IMR-90 (cell line): ENCODE results near the gene LRFN2. TPM values are rescaled to one million over a fixed set of nuclear protein-coding genes. Genes with fewer than 3 reads are reported as not detected.

Experiments
- ATAC-seq: fragments of 200-7000 bp; cut with Tn5 transposase; 2 replicates; pipeline ENCODE4 v1.9.1; 2020; ENCODE audit warnings: low read depth, mild to moderate bottlenecking, moderate library complexity
- BruUV-seq: library from RNA; stranded (reverse); fragments of 400-500 nt; replicated peaks from 2 replicates; lab custom pipeline; 2021; lab: Mats Ljungman, UMichigan
- CTCF ChIA-PET: fragments of 300-600 bp; formaldehyde crosslinking; extraction: SDS; loops from one replicate; lab custom pipeline; 2021; ENCODE audit warnings: antibody characterized with exemption; lab: Yijun Ruan, JAX
- POLR2A ChIA-PET: fragments of 300-600 bp; sonication (Branson Sonifier 250); formaldehyde crosslinking; loops from one replicate; lab custom pipeline; 2022; ENCODE audit warnings: antibody characterized with exemption; ENCODE audit not compliant: unreplicated experiment; lab: Charles Lee
- DNase-seq: peaks from one replicate; pipeline ENCODE4 v3.0.0; 2013
- H2AFZ ChIP-seq: replicated peaks from 2 replicates; pipeline ENCODE3; 2013; ENCODE audit warnings: low read length, mild to moderate bottlenecking; ENCODE audit not compliant: poor library complexity
- H2AK5ac ChIP-seq: 2 replicates; pipeline ENCODE4 v1.6.1; 2013; ENCODE audit warnings: low read depth, low read length, inconsistent platforms
- H2AK9ac ChIP-seq: replicated peaks from 2 replicates; pipeline ENCODE3; 2013; ENCODE audit warnings: mild to moderate bottlenecking, low read depth, low read length, moderate library complexity; ENCODE audit not compliant: poor library complexity
- H2BK120ac ChIP-seq: 2 replicates; pipeline ENCODE4 v1.6.1; 2013; ENCODE audit warnings: low read depth, low read length, inconsistent platforms
- H2BK15ac ChIP-seq: 3 replicates; pipeline ENCODE4 v1.6.1; 2013; ENCODE audit warnings: low read depth, low read length, inconsistent platforms
- H2BK20ac ChIP-seq: 2 replicates; pipeline ENCODE4 v1.6.1; 2013; ENCODE audit warnings: low read depth, mild to moderate bottlenecking, inconsistent platforms, low read length, moderate library complexity
- H2BK5ac ChIP-seq: 2 replicates; pipeline ENCODE4 v1.6.1; 2013; ENCODE audit warnings: mild to moderate bottlenecking, low read depth, low read length, inconsistent platforms; ENCODE audit not compliant: poor library complexity, severe bottlenecking
- H3K14ac ChIP-seq: replicated peaks from 2 replicates; pipeline ENCODE4 v1.6.1; 2013; ENCODE audit warnings: low read depth, low read length, inconsistent platforms
- H3K18ac ChIP-seq: 2 replicates; pipeline ENCODE4 v1.6.1; 2013; ENCODE audit warnings: low read depth, low read length, control low read depth
- H3K23ac ChIP-seq: 2 replicates; pipeline ENCODE4 v1.6.1; 2013; ENCODE audit warnings: low read depth, low read length, inconsistent platforms
- H3K27ac ChIP-seq: 2 replicates; pipeline ENCODE4 v1.5.1; 2013; ENCODE audit warnings: mild to moderate bottlenecking, control low read depth, low read length; ENCODE audit not compliant: insufficient read depth
- H3K27me3 ChIP-seq: 2 replicates; pipeline ENCODE4 v1.6.1; 2013; ENCODE audit warnings: low read length; ENCODE audit not compliant: control insufficient read depth, insufficient read depth
- H3K36me3 ChIP-seq: 2 replicates; pipeline ENCODE4 v1.6.1; 2013; ENCODE audit warnings: low read length, mixed read lengths; ENCODE audit not compliant: control insufficient read depth, insufficient read depth
- H3K4ac ChIP-seq: 2 replicates; pipeline ENCODE4 v1.6.1; 2013; ENCODE audit warnings: low read depth, low read length, inconsistent platforms
- H3K4me1 ChIP-seq: 2 replicates; pipeline ENCODE4 v1.6.1; 2013; ENCODE audit warnings: low read length, mixed read lengths; ENCODE audit not compliant: control insufficient read depth, insufficient read depth
- H3K4me2 ChIP-seq: 2 replicates; pipeline ENCODE4 v1.6.1; 2013; ENCODE audit warnings: low read depth, mild to moderate bottlenecking, control low read depth, low read length, moderate library complexity
- H3K4me3 ChIP-seq: 2 replicates; pipeline ENCODE4 v1.5.1; 2013; ENCODE audit warnings: low read depth, mild to moderate bottlenecking, control low read depth, low read length, moderate library complexity; ENCODE audit not compliant: insufficient read depth
- H3K56ac ChIP-seq: 2 replicates; pipeline ENCODE4 v1.6.1; 2013; ENCODE audit warnings: low read length, inconsistent platforms; ENCODE audit not compliant: insufficient read depth; ENCODE audit errors: extremely low read depth
- H3K79me1 ChIP-seq, 2 experiments: 2 replicates each; pipeline ENCODE4 v1.6.1; 2013; ENCODE audit warnings: low read length in 2 of 2, inconsistent platforms in 1 of 2, low read depth in 1 of 2
- H3K9ac ChIP-seq: 2 replicates; pipeline ENCODE4 v1.6.1; 2013; ENCODE audit warnings: low read depth, low read length, control low read depth
- H3K9me1 ChIP-seq: 2 replicates; pipeline ENCODE4 v1.6.1; 2013; ENCODE audit warnings: low read length, inconsistent platforms; ENCODE audit not compliant: insufficient read depth
- H3K9me3 ChIP-seq: 2 replicates; pipeline ENCODE4 v1.6.1; 2013; ENCODE audit warnings: low read length; ENCODE audit not compliant: control insufficient read depth, insufficient read depth
- H4K20me1 ChIP-seq: 2 replicates; pipeline ENCODE4 v1.6.1; 2013; ENCODE audit warnings: low read length, inconsistent platforms; ENCODE audit not compliant: insufficient read depth
- H4K5ac ChIP-seq: 2 replicates; pipeline ENCODE4 v1.6.1; 2013; ENCODE audit warnings: mild to moderate bottlenecking, low read depth, low read length, control low read depth
- H4K8ac ChIP-seq, 2 experiments: 2 replicates each; pipeline ENCODE4 v1.6.1; 2013; ENCODE audit warnings: low read depth in 2 of 2, low read length in 2 of 2, control low read depth in 1 of 2, inconsistent platforms in 1 of 2
- H4K91ac ChIP-seq: 2 replicates; pipeline ENCODE4 v1.6.1; 2013; ENCODE audit warnings: low read depth, low read length, inconsistent platforms; ENCODE audit not compliant: insufficient read depth
- BHLHE40 ChIP-seq: fragments of 150-350 bp; IDR thresholded peaks from 2 replicates; pipeline ENCODE4 v1.6.1; 2016; ENCODE audit warnings: mild to moderate bottlenecking, low read depth, low read length
- MAFK ChIP-seq: IDR thresholded peaks from 2 replicates; pipeline ENCODE4 v1.6.1; 2012; ENCODE audit warnings: low read depth, low read length, improper control_type of control experiment
- POLR2A ChIP-seq: IDR thresholded peaks from 2 replicates; pipeline ENCODE4 v1.6.1; 2012; ENCODE audit warnings: mild to moderate bottlenecking, low read depth, low read length
- RAD21 ChIP-seq: IDR thresholded peaks from 2 replicates; pipeline ENCODE4 v1.6.1; 2012; ENCODE audit warnings: low read length, improper control_type of control experiment
- WGBS, 2 experiments: methylation state at CpG; one replicate each; pipeline versions ENCODE4 v1.1.5 to v1.1.7; 2013; ENCODE audit warnings: missing lambda C conversion rate in 2 of 2; ENCODE audit not compliant: insufficient read length in 1 of 2; ENCODE audit errors: extremely low coverage in 2 of 2; 5-methylcytosine and 5-hydroxymethylcytosine counted together
- dilution Hi-C: fragments of 300-500 bp; cut with HindIII; formaldehyde crosslinking; loops from one replicate; pipeline ENCODE4 v1.14.3; 2018; ENCODE audit warnings: low sequenced_read_pairs; ENCODE audit not compliant: unreplicated experiment
- in situ Hi-C: fragments of 300-500 bp; cut with MboI; formaldehyde crosslinking; loops from 3 replicates; pipeline ENCODE4 v1.14.3; 2019; ENCODE audit warnings: low sequenced_read_pairs, inconsistent platforms, mixed read lengths
- intact Hi-C: fragments of 100-400 bp; cut with micrococcal nuclease; formaldehyde crosslinking; loops from 2 replicates; pipeline ENCODE4 v1.10.0; 2022
- polyA plus RNA-seq, 3 experiments: library from polyadenylated mRNA; depleted of rRNA; stranded (reverse); fragments of >200 nt; gene quantifications; 2 replicates each; pipeline ENCODE4 v1.2.3, GENCODE V29; 2012; ENCODE audit warnings: low replicate concordance in 1 of 3
- total RNA-seq: library from RNA; depleted of rRNA; stranded (reverse); fragments of >200 nt; gene quantifications from 2 replicates; pipeline ENCODE4 v1.2.3, GENCODE V29; 2012
- TF ChIP-seq, protein P1 (sequence below): conservative IDR thresholded peaks from 2 replicates; pipeline ENCODE4 v1.5.1; 2012; ENCODE audit warnings: mild to moderate bottlenecking, low read depth, low read length, improper control_type of control experiment
- TF ChIP-seq, protein P2 (sequence below): fragments of 150-350 bp; IDR thresholded peaks from 2 replicates; pipeline ENCODE4 v1.6.1; 2016; ENCODE audit warnings: low read depth, mild to moderate bottlenecking, low read length, moderate library complexity, borderline replicate concordance

Gene LRFN2
- total and polyA plus RNA-seq, 2 of the 4 experiments (the other 2 are of a cell fraction), result not detected

DNA sequence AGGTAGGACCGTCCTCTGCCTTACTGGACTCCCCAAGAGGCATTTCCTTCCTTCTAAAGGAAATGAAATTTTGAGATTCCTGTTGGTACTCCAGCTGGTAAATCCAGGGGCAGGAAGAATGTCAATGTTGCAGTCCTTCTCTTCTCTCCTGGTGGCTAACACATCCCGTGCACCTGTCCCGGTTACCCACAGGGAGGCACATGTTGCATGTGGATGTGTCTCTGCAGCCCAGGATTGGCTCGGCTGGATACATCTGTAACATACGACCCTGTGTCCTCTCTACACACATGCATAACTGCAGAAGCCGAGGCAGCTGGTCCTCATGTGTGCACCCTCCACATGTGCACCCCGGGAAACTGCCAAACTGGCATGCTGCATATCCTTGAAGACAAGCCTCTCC, 1.3 kb upstream of the LRFN2 start:
- POLR2A ChIA-PET, result no interaction called here
- no peak overlapping the region for H3K9ac ChIP-seq
- no peak overlapping the region for H4K8ac ChIP-seq
- no peaks in the 10 kb centered on the region for H4K20me1 ChIP-seq
- H2BK120ac ChIP-seq, result no peak overlapping the region
- no peak overlapping the region for H2AK5ac ChIP-seq
- intact Hi-C loops, result no loop called here
- H3K9me3 ChIP-seq, result no peaks in the 10 kb centered on the region
- no peaks in the 10 kb centered on the region for H3K4me1 ChIP-seq
- no peak overlapping the region for H3K4me3 ChIP-seq
- ATAC-seq (no peak), DNase-seq (no peak)
- H2AK9ac ChIP-seq, result no peak overlapping the region
- BruUV-seq, result no TSS peak
- H3K14ac ChIP-seq, result no peak overlapping the region
- dilution Hi-C loops, result no loop called here
- H3K9me1 ChIP-seq, result no peaks in the 10 kb centered on the region
- WGBS, 2 experiments, result 60% methylated on average over 2 of the region's 7 CpGs; no CpG with 5 or more reads in 1 of the 2 experiments
- H3K27ac ChIP-seq, result no peak overlapping the region
- no peak overlapping the region for H2AFZ ChIP-seq
- H3K23ac ChIP-seq, result no peak overlapping the region
- TF ChIP-seq, protein P1, sequence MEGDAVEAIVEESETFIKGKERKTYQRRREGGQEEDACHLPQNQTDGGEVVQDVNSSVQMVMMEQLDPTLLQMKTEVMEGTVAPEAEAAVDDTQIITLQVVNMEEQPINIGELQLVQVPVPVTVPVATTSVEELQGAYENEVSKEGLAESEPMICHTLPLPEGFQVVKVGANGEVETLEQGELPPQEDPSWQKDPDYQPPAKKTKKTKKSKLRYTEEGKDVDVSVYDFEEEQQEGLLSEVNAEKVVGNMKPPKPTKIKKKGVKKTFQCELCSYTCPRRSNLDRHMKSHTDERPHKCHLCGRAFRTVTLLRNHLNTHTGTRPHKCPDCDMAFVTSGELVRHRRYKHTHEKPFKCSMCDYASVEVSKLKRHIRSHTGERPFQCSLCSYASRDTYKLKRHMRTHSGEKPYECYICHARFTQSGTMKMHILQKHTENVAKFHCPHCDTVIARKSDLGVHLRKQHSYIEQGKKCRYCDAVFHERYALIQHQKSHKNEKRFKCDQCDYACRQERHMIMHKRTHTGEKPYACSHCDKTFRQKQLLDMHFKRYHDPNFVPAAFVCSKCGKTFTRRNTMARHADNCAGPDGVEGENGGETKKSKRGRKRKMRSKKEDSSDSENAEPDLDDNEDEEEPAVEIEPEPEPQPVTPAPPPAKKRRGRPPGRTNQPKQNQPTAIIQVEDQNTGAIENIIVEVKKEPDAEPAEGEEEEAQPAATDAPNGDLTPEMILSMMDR, result no peak
- TF ChIP-seq MAFK (no peak), POLR2A (no peak), RAD21 (no peak), BHLHE40 (no peak)
- TF ChIP-seq, protein P2, sequence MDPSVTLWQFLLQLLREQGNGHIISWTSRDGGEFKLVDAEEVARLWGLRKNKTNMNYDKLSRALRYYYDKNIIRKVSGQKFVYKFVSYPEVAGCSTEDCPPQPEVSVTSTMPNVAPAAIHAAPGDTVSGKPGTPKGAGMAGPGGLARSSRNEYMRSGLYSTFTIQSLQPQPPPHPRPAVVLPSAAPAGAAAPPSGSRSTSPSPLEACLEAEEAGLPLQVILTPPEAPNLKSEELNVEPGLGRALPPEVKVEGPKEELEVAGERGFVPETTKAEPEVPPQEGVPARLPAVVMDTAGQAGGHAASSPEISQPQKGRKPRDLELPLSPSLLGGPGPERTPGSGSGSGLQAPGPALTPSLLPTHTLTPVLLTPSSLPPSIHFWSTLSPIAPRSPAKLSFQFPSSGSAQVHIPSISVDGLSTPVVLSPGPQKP, result no peak
- H3K27me3 ChIP-seq, result peaks cover 32% of the 10 kb centered on the region
- H3K4ac ChIP-seq, result no peak overlapping the region
- no peaks in the 10 kb centered on the region for H3K36me3 ChIP-seq
- no peak overlapping the region for H2BK20ac ChIP-seq
- H3K56ac ChIP-seq, result no peak overlapping the region
- H4K91ac ChIP-seq, result no peak overlapping the region
- H3K4me2 ChIP-seq, result no peak overlapping the region
- no peaks in the 10 kb centered on the region for H3K79me1 ChIP-seq
- CTCF ChIA-PET, result no interaction called here
- no peak overlapping the region for H2BK5ac ChIP-seq
- in situ Hi-C loops, result no loop called here
- H4K5ac ChIP-seq, result no peak overlapping the region
- no peak overlapping the region for H2BK15ac ChIP-seq
- H3K18ac ChIP-seq, result no peak overlapping the region
